ENCODE measurements around the gene TRPC4.

TRPC4 gene

DNA sequence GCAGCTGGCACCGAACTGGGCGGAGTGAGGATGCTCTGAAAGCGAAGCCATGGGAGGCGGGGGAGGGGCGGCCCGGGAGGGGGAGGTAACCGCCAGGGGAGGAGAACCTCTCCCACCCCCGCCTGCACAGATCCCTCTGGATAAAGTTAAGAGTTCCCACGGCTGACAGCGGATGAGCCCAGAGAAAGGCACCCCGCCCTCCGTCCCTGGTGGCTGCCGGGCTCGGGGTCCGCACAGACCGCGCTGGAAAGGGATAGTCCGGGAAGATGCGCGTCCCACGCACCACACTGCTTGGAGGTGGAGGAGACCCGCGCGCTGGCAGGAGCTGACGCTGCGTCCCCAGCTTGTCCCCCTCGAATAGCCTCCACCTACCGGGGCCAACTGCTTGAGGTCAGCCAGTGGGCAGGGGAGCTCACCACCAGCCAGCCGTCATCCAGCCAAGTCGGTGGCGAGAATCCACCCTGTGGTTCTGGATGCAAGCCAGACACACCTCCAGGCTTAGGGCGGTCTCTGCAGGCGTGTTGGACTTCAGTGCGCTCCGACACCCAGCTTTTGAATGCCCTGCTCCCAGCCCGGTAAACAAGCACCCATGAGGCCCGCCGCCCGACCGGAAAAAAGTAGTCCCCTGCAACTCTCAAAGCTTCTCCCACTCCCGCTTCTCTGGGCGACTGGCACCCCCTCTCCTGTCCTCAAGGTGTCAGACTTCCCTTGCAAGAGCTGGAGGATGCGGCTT, at the start of gene TRPC4:
Gene TRPC4, minus strand, starts transcription at position 17 of the 733 bp plus-strand sequence. CDS start 86,439 bp downstream, outside the sequence.
- Histone ChIP-seq H2AFZ (ENCODE audit: low read length) (peak within 1 kb of the TSS; percentile 69), H3K9me2 (replicated peaks; ENCODE audit: insufficient read depth, low read length) (no peaks in the 10 kb centered on the region), H3K36me3 (replicated peaks; ENCODE audit: insufficient read depth, low read length) (no peaks in the 10 kb centered on the region), H3K9me3 (replicated peaks; ENCODE audit: insufficient read depth, low read length) (no peaks in the 10 kb centered on the region), H3K4me2 (ENCODE audit: low read depth, low read length) (peak within 1 kb of the TSS; percentile 68), H3K27ac (ENCODE audit: low read length) (no peak within 1 kb of the TSS), H3K4me3 (ENCODE audit: low read length) (peak within 1 kb of the TSS; percentile 63), H3K9ac (ENCODE audit: low read length) (no peak within 1 kb of the TSS), H3F3A (ENCODE audit: insufficient read depth, low read length) (no peaks in the 10 kb centered on the region), H3K79me2 (ENCODE audit: low read length) (no peaks in the 10 kb centered on the region), H3K27me3 (replicated peaks; ENCODE audit: insufficient read depth, low read length) (no peaks in the 10 kb centered on the region), H4K20me1 (ENCODE audit: insufficient read depth, low read length) (no peaks in the 10 kb centered on the region), H3K4me1 (ENCODE audit: low read length) (no peaks in the 10 kb centered on the region)
- no peak for DNase-seq
- no peak for TF ChIP-seq EZH2phosphoT487 (IDR thresholded peaks at IDR 0.05; ENCODE audit: low read length)
- TF ChIP-seq EZH2 (optimal IDR thresholded peaks at IDR 0.05; ENCODE audit: low read depth, low read length): no peak
- TF ChIP-seq, protein P1, sequence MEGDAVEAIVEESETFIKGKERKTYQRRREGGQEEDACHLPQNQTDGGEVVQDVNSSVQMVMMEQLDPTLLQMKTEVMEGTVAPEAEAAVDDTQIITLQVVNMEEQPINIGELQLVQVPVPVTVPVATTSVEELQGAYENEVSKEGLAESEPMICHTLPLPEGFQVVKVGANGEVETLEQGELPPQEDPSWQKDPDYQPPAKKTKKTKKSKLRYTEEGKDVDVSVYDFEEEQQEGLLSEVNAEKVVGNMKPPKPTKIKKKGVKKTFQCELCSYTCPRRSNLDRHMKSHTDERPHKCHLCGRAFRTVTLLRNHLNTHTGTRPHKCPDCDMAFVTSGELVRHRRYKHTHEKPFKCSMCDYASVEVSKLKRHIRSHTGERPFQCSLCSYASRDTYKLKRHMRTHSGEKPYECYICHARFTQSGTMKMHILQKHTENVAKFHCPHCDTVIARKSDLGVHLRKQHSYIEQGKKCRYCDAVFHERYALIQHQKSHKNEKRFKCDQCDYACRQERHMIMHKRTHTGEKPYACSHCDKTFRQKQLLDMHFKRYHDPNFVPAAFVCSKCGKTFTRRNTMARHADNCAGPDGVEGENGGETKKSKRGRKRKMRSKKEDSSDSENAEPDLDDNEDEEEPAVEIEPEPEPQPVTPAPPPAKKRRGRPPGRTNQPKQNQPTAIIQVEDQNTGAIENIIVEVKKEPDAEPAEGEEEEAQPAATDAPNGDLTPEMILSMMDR (IDR thresholded peaks at IDR 0.05; ENCODE audit: low read length): peak; percentile 37

DNA sequence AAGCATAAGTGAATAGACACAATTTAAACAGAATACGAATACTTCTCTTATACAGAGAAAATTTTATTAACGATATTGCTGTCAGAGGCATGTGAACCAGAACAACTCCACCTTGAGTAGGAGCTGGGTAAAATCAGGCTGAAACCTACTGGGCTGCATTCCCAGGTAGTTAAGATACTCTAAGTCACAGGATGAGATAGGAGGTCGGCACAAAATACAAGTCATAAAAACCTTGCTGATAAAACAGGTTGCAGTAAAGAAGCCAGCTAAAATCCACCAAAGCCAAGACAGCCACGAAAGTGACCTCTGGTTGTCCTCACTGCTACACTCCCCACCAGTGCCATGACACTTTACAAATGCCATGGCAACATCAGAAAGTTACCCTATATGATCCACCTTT, 49.2 kb upstream of the TRPC4 start:
- DNase-seq: no peak
- TF ChIP-seq, protein P1 (IDR thresholded peaks at IDR 0.05; ENCODE audit: low read length): no peak
- no peak for TF ChIP-seq EZH2phosphoT487 (IDR thresholded peaks at IDR 0.05; ENCODE audit: low read length)
- no peak for TF ChIP-seq EZH2 (optimal IDR thresholded peaks at IDR 0.05; ENCODE audit: low read depth, low read length)
- Histone ChIP-seq H3K27me3 (replicated peaks; ENCODE audit: insufficient read depth, low read length) (no peaks in the 10 kb centered on the region), H3F3A (ENCODE audit: insufficient read depth, low read length) (no peaks in the 10 kb centered on the region), H3K9me2 (replicated peaks; ENCODE audit: insufficient read depth, low read length) (no peaks in the 10 kb centered on the region), H4K20me1 (ENCODE audit: insufficient read depth, low read length) (no peaks in the 10 kb centered on the region), H3K4me2 (ENCODE audit: low read depth, low read length) (no peak overlapping the region), H3K27ac (ENCODE audit: low read length) (no peak overlapping the region), H2AFZ (ENCODE audit: low read length) (no peak overlapping the region), H3K9me3 (replicated peaks; ENCODE audit: insufficient read depth, low read length) (no peaks in the 10 kb centered on the region), H3K36me3 (replicated peaks; ENCODE audit: insufficient read depth, low read length) (no peaks in the 10 kb centered on the region), H3K9ac (ENCODE audit: low read length) (no peak overlapping the region), H3K4me1 (ENCODE audit: low read length) (0 out of 2 replicates have a peak, but pooled peaks cover 3% of the 10 kb centered on the region), H3K4me3 (ENCODE audit: low read length) (no peak overlapping the region), H3K79me2 (ENCODE audit: low read length) (no peaks in the 10 kb centered on the region)

DNA sequence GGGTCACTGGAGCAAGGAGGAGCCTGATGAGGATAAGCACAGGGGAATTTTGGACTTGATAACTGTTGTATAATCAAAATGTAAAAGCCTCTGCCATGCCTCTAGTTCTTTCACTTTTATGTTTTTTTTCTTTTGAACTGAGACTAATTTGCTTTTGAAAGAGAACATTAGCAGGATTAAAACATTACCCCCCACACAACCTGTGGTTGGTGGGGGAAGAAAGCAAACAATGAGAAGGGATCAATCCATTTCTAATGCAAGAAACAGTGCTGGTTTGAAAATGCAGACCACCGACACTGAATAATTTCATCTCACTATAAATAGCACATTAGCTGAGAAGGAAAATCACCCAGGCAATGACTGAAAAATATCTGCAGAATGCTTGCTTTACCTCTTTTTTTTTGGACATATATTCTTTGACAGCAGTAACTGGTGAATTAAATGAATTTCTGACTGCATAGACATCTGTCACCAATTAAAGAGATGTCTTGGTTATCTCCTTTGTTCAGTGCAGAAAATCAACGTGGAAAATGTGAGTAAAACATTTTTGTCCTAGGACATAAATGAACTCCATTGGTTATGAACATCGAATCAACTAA, 48.6 kb upstream of the TRPC4 start:
- Histone ChIP-seq H3F3A (ENCODE audit: insufficient read depth, low read length) (no peaks in the 10 kb centered on the region), H3K9ac (ENCODE audit: low read length) (no peak overlapping the region), H2AFZ (ENCODE audit: low read length) (no peak overlapping the region), H4K20me1 (ENCODE audit: insufficient read depth, low read length) (no peaks in the 10 kb centered on the region), H3K27ac (ENCODE audit: low read length) (no peak overlapping the region), H3K4me1 (ENCODE audit: low read length) (no peaks in the 10 kb centered on the region), H3K9me3 (replicated peaks; ENCODE audit: insufficient read depth, low read length) (no peaks in the 10 kb centered on the region), H3K27me3 (replicated peaks; ENCODE audit: insufficient read depth, low read length) (no peaks in the 10 kb centered on the region), H3K9me2 (replicated peaks; ENCODE audit: insufficient read depth, low read length) (no peaks in the 10 kb centered on the region), H3K4me2 (ENCODE audit: low read depth, low read length) (no peak overlapping the region), H3K4me3 (ENCODE audit: low read length) (no peak overlapping the region), H3K36me3 (replicated peaks; ENCODE audit: insufficient read depth, low read length) (no peaks in the 10 kb centered on the region), H3K79me2 (ENCODE audit: low read length) (no peaks in the 10 kb centered on the region)
- DNase-seq: no peak
- TF ChIP-seq EZH2phosphoT487 (IDR thresholded peaks at IDR 0.05; ENCODE audit: low read length): no peak
- TF ChIP-seq EZH2 (optimal IDR thresholded peaks at IDR 0.05; ENCODE audit: low read depth, low read length): no peak
- TF ChIP-seq, protein P1 (IDR thresholded peaks at IDR 0.05; ENCODE audit: low read length): no peak

Measured in MM.1S (cell line).